ENCODE data around the gene JAG2.
"Not testable (repeated sequence)": the region's sequence is repeated elsewhere in the genome, so short reads cannot be mapped to it uniquely, and the experiment has no call there.

The JAG2 gene

GRCh38 chr14:105137481-105138020, 31.0 kb downstream of the JAG2 start:
- DNase-seq = no peak

- DNase-seq = no peak
These were observed 31.9 kb downstream of the JAG2 start for GRCh38 chr14:105136401-105137322.

DNA sequence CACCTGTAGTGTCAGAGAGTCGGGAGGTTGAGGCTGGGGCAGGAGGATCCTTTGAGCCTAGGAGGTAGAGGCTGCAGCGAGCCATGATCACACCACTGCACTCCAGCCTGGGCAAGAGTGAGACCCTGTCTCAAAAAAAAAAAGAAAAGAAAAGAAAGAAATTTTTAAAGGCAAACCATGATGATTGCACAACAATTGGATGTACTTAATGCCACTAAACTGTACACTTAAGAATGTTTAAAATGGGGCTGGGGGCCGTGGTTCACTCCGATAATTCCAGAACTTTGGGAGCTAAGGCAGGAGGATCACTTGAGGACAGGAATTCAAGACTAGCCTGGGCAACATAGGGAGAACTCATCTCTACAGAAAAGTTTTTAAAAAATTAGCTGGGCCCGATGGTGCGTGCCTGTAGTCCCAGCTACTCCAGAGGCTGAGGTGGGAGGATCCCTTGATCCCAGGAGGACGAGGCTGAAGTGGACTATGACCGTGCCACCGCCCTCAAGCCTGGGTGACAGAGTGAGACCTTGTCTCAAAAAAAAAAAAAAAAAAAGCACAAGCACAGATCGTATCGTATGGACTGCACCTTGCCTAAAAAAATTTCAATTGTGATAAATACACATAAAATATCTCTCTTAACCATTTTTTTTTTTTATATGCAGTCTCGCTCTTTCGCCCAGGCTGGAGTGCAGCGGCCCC, 32.7 kb downstream of the JAG2 start:
- no peak for DNase-seq

GRCh38 chr14:105132921-105133654, 35.5 kb downstream of the JAG2 start:
- no peak for DNase-seq

GRCh38 chr14:105131241-105131640, 37.3 kb downstream of the JAG2 start:
- DNase-seq = no peak

DNA sequence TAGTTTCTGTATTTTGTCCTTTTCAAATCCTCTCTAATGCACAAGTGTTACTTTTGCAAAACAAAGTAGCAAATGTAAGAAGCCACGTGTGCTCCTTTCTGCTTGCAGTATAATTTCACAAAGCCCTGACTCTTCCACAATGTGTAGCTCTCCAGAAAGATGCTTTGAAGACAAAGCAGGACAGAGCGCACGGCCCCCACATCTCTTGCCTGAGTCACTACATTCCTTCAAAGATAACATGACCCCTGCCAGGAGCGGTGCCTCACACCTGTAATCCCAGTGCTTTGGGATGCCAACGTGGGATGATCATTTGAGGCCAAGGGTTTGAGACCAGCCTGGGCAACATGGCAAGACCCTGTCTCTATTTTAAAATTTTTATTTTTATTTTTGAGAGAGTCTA, 40.5 kb downstream of the JAG2 start:
- DNase-seq = no peak

GRCh38 chr14:105126981-105127329, 41.6 kb downstream of the JAG2 start:
- no peak for DNase-seq

GRCh38 chr14:105126126-105126980, 42.2 kb downstream of the JAG2 start:
- DNase-seq = no peak

GRCh38 chr14:105124823-105125222, 43.8 kb downstream of the JAG2 start:
- DNase-seq = no peak

- DNase-seq = no peak
These were observed 44.4 kb downstream of the JAG2 start for GRCh38 chr14:105123981-105124765.

DNA sequence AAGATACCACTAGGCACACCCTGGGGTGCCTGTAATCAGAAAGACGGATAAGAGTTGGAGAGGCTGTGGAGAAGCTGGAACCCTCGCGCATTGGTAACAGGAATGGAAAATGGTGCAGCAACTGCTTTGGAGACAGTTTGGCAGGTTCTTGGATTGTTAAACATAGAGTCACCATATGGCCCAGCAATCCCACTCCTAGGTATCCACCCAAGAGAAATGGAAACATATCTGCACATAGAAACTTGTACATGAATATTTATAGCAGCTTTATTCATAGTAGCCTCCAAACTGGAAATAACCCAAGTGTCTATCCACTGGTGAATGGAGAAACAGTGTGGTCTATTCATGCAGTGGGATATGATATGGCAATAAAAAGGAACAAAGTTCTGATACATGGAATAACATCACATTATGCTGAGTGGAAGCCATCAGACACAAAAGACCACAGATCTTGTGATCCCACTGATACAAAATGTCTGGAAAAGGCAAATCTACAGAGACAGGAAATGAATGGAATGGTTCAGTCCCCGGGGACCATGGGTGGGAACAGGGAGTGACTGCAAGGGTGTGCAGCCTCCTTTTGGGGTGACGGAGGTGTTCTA, 45.4 kb downstream of the JAG2 start:
- no peak for DNase-seq

GRCh38 chr14:105120056-105120455, 48.5 kb downstream of the JAG2 start:
- no peak for DNase-seq

DNA sequence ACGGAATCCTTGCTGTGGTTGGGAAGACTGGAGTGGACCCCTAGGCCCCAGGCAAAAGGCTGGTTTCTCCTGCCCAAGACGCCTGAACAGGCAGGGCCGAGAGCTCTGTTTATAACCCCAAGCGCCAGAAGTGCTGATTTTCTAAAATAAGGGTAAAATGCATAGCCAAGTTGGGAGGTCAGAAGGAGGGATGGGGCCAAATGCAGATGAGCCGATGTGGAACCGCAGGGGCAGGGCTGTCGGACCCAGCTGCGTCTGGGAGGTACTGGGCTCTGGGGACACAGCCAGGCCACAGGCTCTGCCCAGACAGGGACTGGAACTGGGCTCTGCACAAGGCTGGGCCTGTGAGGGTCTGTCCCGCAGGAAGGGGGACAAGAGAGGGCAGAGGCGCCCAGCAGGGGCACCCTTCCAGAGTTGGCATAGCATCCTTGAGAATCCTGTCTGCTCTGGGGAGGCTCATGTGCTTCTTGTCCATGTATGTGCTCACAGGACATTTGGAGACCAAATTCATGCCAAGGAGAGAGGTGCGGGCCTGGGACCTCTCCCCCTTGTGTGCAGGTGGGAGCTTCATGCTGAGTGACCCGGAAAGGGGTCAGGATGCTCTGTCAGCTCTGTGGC, 49.1 kb downstream of the JAG2 start:
- DNase-seq = no peak

GRCh38 chr14:105118646-105119407, 49.7 kb downstream of the JAG2 start:
- DNase-seq = no peak

GRCh38 chr14:105117710-105118385, 50.7 kb downstream of the JAG2 start:
- no peak for DNase-seq

DNA sequence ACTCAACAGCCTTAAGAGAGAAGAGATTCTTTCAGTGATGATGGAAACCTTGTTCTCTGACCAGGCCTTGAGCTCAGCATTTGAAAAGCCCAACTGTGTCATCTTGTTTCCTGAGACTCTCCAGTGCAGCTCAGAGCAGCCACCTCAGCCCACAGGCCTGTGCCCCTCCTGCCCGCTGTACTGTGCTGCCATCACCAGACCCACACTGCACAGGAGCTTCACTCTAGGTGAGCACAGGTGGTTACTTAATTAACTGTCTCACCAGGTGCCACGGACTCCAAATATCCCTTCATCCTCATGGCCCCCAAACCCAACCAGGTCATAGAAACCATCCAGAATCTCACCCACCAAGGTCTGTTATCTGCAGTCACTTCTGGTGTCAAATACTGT, 51.3 kb downstream of the JAG2 start:
- no peak for DNase-seq

DNA sequence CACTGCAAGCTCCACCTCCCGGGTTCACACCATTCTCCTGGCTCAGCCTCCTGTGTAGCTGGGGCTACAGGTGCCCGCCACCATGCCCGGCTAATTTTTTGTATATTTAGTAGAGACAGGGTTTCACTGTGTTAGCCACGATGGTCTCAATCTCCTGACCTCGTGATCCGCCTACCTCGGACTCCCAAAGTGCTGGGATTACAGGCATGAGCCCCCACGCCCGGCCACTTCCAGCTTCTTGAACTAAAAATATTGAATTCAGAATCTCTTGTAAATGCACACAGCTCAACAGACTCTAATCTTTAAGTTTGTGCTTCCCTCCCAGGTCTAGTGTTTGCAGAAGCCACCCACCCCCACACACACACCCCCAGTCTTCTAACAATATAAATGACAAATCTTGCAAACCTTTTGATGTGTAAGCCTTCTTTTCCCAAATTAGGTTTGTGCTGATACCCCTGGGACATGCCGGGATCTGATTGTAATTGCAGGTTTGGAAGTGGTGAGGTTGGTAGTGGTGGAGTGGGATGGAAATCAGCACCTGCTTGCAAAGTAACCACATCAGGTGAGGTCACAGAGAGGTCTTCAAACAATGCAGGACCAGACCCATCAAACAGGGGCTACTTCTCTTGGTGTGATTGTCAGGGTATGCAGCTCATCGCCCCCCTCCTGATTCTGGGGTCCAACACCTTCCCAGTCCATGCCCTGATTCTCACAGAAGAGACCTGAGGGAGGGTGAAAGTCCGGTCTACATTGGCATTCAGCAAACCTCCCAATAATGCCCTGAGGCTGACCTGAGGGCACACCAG, 51.9 kb downstream of the JAG2 start:
- no peak for DNase-seq

DNA sequence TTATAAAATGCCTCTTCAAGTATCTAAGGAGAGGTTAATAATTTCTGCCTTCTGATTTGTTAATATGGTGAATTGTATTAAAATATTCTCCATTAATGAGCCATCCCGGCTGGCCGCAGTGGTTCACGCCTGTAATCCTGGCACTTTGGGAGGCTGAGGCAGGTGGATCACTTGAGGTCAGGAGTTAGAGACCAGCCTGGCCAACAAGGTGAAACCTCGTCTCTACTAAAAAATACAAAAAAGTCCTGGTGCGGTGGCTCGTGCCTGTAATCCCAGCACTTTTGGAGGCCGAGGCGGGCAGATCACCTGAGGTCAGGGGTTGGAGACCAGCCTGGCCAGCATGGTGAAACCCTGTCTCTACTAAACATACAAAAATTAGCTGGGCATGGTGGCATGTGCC, 59.3 kb downstream of the JAG2 start:
- DNase-seq = not testable (repeated sequence)

Data from activated CD4-positive, alpha-beta T cell treated with anti-CD3 and anti-CD28 coated beads, Interleukin-2, amount 50 U/mL, for 16 hours (primary cell).